ENCODE measurements around the gene TPK1.
"Not testable (repeated sequence)": the region's sequence is repeated elsewhere in the genome, so short reads cannot be mapped to it uniquely, and the experiment has no call there.

The TPK1 gene

GRCh38 chr7:144729226-144729625, 106.6 kb downstream of the TPK1 start:
- no peak overlapping the region for H3K4me3 ChIP-seq (ENCODE audit: low read length)
- DNase-seq (ENCODE audit: low read depth): no peak
- no peak for TF ChIP-seq CTCF (conservative IDR thresholded peaks at IDR 0.05; ENCODE audit: low read depth, low read length)

GRCh38 chr7:144728551-144728950, 107.3 kb downstream of the TPK1 start:
- no peak for DNase-seq (ENCODE audit: low read depth)
- no peak overlapping the region for H3K4me3 ChIP-seq (ENCODE audit: low read length)
- TF ChIP-seq CTCF (conservative IDR thresholded peaks at IDR 0.05; ENCODE audit: low read depth, low read length): no peak

GRCh38 chr7:144726840-144727239, 109.0 kb downstream of the TPK1 start:
- DNase-seq (ENCODE audit: low read depth): not testable (repeated sequence)

GRCh38 chr7:144725070-144725469, 110.8 kb downstream of the TPK1 start:
- H3K4me3 ChIP-seq (ENCODE audit: low read length): no peak overlapping the region
- no peak for DNase-seq (ENCODE audit: low read depth)
- no peak for TF ChIP-seq CTCF (conservative IDR thresholded peaks at IDR 0.05; ENCODE audit: low read depth, low read length)

More at GRCh38 chr7:144726840-144727239, 109.0 kb downstream of the TPK1 start:
- H3K4me3 ChIP-seq (ENCODE audit: low read length): not testable (repeated sequence)

GRCh38 chr7:144723301-144723700, 112.6 kb downstream of the TPK1 start:
- no peak for DNase-seq (ENCODE audit: low read depth)
- no peak overlapping the region for H3K4me3 ChIP-seq (ENCODE audit: low read length)
- TF ChIP-seq CTCF (conservative IDR thresholded peaks at IDR 0.05; ENCODE audit: low read depth, low read length): no peak

- no peak overlapping the region for H3K4me3 ChIP-seq (ENCODE audit: low read length)
- TF ChIP-seq CTCF (conservative IDR thresholded peaks at IDR 0.05; ENCODE audit: low read depth, low read length): no peak
- no peak for DNase-seq (ENCODE audit: low read depth)
These were observed 115.1 kb downstream of the TPK1 start for GRCh38 chr7:144720710-144721109.

- TF ChIP-seq CTCF (conservative IDR thresholded peaks at IDR 0.05; ENCODE audit: low read depth, low read length): no peak
- H3K4me3 ChIP-seq (ENCODE audit: low read length): no peak overlapping the region
- DNase-seq (ENCODE audit: low read depth): peak; percentile 20
These were observed 115.7 kb downstream of the TPK1 start for GRCh38 chr7:144720149-144720548.

GRCh38 chr7:144717720-144718119, 118.1 kb downstream of the TPK1 start:
- no peak for DNase-seq (ENCODE audit: low read depth)
- no peak overlapping the region for H3K4me3 ChIP-seq (ENCODE audit: low read length)
- TF ChIP-seq CTCF (conservative IDR thresholded peaks at IDR 0.05; ENCODE audit: low read depth, low read length): no peak

Measured in retinal pigment epithelial cell (primary cell).